Stimulated activated CD8-positive, alpha-beta memory T cell treated with anti-CD3 and anti-CD28 coated beads, Interleukin-15, amount 100 ng/mL, for 24 hours (primary cell): Measurements from ENCODE around the gene TNFRSF25.

Experiments used
- DNase-seq: peaks from one replicate; pipeline ENCODE4 v3.0.0-alpha.2; 2020; ENCODE audit warnings: low read depth

The TNFRSF25 gene, protein sequence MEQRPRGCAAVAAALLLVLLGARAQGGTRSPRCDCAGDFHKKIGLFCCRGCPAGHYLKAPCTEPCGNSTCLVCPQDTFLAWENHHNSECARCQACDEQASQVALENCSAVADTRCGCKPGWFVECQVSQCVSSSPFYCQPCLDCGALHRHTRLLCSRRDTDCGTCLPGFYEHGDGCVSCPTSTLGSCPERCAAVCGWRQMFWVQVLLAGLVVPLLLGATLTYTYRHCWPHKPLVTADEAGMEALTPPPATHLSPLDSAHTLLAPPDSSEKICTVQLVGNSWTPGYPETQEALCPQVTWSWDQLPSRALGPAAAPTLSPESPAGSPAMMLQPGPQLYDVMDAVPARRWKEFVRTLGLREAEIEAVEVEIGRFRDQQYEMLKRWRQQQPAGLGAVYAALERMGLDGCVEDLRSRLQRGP

DNA sequence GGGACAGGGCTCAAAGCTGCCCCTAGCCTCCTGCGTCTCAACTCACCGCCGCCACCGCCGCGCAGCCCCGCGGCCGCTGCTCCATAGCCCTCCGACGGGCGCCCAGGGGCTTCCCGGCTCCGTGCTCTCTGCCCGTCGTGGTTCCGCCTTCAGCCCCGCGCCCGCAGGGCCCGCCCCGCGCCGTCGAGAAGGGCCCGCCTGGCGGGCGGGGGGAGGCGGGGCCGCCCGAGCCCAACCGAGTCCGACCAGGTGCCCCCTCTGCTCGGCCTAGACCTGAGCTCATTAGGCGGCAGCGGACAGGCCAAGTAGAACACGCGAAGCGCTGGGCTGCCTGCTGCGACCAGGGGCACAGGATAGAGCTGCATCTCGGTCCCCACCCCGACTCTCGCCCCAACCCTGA is at the start of gene TNFRSF25:
TSS of gene TNFRSF25 (minus strand) at position 151 of the 400 bp plus-strand sequence. CDS start at position 85, 66 bp downstream.
- no peak for DNase-seq

GRCh38 chr1:6515771-6516170 is 49.8 kb upstream of the TNFRSF25 start:
- DNase-seq = no peak

GRCh38 chr1:6513320-6513801 is 47.4 kb upstream of the TNFRSF25 start:
- no peak for DNase-seq

DNA sequence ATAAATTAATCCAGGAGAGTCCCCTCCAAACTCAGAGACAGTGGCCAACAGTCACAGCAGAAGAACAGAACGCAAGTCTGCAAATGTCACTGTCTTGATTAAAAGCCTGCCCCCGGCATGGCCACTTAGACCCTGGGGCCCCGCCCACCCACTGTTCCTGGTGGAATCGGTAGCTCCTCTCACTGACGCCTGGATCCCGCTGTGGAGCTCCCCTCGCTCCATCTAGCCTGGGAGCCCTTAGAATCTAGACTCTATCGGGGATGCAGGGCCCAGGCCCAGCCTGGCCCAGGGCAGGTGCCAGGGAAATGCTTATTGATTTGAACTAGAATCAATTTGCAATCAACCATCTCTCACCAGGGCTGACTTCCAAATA is 46.9 kb upstream of the TNFRSF25 start:
- DNase-seq = no peak

- no peak for DNase-seq
These were observed 46.4 kb upstream of the TNFRSF25 start for GRCh38 chr1:6512245-6512907.

DNA sequence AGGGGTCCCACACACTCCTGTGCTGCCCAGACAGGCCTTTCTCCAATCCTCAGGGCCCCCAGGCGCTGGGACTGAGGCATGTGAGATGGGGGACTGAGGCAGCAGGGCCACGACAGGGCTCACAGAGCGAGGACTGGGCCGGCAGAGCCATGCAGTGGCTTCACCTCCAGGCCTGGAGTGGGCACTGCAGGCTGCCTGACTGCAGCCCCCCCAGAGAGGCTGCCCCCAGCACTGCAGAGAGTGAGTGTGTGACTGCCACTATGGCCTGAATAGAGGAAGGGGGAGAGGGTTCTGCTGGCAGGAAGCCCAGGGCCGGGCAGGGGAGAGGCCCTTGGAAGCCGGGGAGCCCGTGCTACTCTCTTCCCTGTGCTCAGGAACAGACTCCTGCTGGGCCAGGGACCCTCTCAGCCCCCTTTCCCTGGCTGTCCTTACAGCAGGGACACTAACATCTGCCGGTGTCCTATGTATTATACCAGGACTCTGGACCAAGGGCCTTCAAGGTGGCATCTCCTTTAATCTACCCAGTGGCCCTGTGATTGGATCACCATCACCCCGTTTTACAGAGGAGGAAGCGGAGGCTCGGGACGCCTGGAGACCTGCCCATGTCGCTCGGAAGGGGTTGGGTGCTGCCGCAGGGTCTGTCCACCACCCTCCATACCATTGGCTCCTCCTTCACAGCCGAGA is 45.7 kb upstream of the TNFRSF25 start:
- no peak for DNase-seq

DNA sequence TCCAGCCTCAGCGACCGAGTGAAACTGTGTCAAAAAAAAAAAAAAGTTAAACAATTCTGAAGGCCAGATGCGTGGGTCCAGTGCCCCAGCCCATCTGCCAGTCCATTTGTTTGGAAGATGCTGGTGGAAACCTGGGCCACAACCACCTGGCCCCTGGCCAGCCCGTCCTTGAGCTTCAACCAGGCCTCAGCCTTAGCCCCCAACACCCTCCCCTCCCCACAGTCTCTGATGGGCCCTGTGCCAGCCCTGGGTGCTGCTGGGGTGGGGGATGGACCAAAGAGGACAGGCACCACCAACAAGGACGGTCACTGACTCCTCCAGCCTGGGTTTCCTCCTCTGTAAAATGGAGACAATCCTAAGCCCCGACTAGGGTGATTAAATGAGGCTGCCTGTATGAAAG is 45.1 kb upstream of the TNFRSF25 start:
- no peak for DNase-seq

GRCh38 chr1:6510493-6510892 is 44.5 kb upstream of the TNFRSF25 start:
- no peak for DNase-seq

- DNase-seq = no peak
These were observed 43.9 kb upstream of the TNFRSF25 start for GRCh38 chr1:6509919-6510291.

DNA sequence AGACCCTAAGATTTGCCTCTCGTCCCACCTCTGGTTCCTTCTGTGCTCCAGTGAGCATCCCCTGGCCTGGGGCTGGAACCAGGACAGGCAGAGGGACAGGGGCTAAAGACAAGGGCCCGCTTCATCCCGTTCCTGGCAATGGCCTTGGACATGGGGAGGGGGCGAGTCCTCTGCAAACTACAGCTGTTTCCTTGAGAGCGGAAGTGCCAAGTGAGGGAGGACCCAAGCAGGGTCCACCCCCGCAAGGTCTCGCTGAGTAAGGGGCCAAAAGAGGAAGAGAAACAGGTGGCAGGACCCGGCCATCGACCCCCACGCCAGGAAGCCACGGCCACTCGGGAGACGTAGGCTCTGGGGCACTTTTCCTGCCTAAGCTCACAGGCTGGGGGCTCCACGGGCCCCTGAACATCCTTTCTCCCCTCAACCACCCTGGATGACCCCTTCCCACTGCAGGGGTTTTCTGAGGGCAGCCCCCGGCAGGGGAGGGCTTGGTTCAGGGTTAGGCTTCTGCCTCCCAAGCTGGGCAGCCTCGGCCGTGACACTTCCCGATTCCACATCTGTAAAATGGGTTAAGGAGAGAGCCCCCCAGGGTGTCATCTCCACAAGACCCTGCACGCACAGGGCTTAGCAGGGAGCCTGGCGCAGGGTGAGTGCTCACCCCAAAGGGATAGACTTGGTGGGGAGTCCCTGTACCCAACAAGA is 43.4 kb upstream of the TNFRSF25 start:
- DNase-seq = no peak

DNA sequence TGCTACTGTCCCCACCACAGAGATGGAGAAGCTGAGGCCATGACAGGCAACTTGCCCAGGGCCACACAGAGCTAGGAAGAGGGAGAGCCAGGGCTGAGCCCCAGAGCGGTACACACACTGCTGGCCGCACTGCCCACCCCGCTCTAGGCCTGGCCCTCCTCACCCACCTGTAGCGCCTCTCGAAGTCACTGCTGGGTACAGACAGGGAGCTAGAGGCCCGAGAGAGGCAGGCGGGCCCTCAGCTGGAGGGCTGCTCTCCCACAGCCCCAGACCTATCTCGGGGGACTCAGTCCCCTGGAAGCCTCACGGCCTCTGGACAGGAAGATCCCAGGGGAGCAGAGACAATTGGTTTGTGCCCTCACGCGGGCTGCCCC is 42.8 kb upstream of the TNFRSF25 start:
- DNase-seq = no peak

DNA sequence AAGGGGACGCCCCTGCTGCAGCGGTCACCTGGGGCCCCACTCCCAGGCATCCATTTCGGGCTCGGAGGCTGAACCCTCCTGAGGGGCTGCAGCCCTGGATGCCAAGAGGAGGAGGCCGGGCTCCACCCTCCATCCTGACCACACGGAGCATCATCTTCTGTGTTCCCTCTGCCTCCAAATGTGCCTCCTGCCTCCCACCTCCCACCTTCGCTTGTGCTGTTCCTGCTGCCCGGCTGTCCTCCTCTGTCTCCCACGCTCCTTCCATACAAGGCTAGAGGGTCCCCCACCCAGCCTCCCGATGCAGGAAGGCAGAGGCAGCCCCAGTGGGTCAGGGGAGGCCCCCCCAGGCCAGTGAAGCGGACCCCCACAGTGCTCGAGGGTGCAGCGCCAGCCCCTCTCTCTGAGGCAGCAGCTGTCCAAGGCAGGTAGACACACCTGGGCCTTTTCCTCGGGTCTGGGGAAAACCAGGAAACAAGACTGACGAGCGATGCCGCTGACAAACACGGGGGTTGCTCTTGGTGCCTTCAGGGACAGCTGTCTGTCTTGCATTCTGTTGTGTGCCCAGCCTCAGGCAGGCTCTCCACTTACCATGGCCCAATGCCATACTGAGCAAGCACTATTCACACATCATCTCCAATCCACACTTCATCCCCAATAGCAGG is 42.3 kb upstream of the TNFRSF25 start:
- DNase-seq = no peak

GRCh38 chr1:6507461-6507911 is 41.5 kb upstream of the TNFRSF25 start:
- DNase-seq = no peak

GRCh38 chr1:6507037-6507428 is 41.1 kb upstream of the TNFRSF25 start:
- DNase-seq = no peak

- DNase-seq = no peak
These were observed 40.5 kb upstream of the TNFRSF25 start for GRCh38 chr1:6506210-6507036.

DNA sequence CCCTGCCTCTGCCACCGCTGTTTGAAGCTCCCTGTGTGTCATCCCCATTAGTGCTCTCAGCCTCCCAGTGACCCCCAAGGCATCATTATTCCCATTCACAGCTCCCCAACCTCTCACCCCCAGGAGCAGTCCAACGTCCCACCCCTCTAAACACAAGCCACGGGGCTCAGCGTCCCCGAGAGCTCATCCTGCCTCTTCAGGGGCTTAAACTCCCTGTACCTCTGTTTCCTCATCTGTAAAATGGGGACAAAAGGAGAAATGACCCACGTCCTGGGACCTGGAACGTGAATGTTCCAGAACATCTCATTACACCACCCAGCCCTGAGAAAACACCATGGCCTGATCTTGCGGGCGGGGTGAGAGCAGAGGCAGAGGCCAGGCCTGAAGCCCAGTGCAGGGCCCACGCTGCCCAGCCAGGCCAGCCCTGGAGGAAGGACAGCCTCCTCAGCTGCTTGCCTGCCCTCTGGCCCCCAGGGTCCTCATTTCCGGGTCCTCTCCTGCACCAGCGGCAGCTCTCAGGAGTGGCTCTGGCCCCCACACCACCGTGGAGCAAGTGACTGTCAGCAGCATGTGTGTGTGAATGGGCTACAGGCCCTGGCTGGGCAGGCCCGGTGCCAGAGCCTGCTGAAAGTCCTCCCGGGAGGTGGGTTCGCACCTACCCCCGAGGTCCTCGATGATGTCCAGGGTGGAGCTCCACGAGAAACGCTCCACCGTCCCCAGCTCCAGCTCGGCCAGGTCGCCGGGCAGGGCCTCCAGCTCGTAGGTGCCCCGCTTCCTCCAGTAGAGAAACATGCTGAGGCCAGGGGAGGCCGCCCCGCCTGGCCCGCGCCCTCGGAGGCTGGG is 39.6 kb upstream of the TNFRSF25 start:
- no peak for DNase-seq

GRCh38 chr1:6504887-6505286 is 38.9 kb upstream of the TNFRSF25 start:
- DNase-seq = no peak

- no peak for DNase-seq
These were observed 38.1 kb upstream of the TNFRSF25 start for GRCh38 chr1:6503884-6504602.
